Neural progenitor cell (in vitro differentiated cells): ENCODE results near the gene ADH6.

Experiments
- CTCF ChIP-seq: fragments of 200-600 bp; sonication (generic); IDR thresholded peaks from 2 replicates; pipeline ENCODE4 v1.5.1; 2017; ENCODE audit warnings: antibody characterized with exemption, mild to moderate bottlenecking
- EZH2 ChIP-seq: fragments of 200-600 bp; sonication (generic); IDR thresholded peaks from 2 replicates; pipeline ENCODE4 v1.6.1; 2017; ENCODE audit warnings: antibody characterized with exemption, mild to moderate bottlenecking, moderate library complexity
- EZH2phosphoT487 ChIP-seq: fragments of 200-600 bp; sonication (generic); IDR thresholded peaks from 2 replicates; pipeline ENCODE4 v1.6.1; 2017; ENCODE audit warnings: antibody characterized with exemption

GRCh38 chr4:99252746-99253145, 33.7 kb upstream of the ADH6 start:
- TF ChIP-seq EZH2 (no peak), CTCF (no peak), EZH2phosphoT487 (no peak)
